Skeletal muscle tissue (tissue), 4 donors: Measurements from ENCODE around the gene MRAS. TPM values are rescaled to one million over a fixed set of nuclear protein-coding genes. Genes with fewer than 3 reads are reported as not detected.

Source experiments
- H3K27ac ChIP-seq: one replicate; pipeline ENCODE4 v1.7.0; 2013; ENCODE audit warnings: mild to moderate bottlenecking, low read depth, low read length, inconsistent platforms
- H3K27me3 ChIP-seq, 3 donors: one replicate each; pipeline ENCODE4 v1.7.0; 2013; ENCODE audit warnings: low read length in 3 of 3; ENCODE audit not compliant: control insufficient read depth in 3 of 3, insufficient read depth in 3 of 3
- H3K36me3 ChIP-seq, 3 donors: one replicate each; pipeline ENCODE4 v1.7.0; 2013; ENCODE audit warnings: low read length in 3 of 3; ENCODE audit not compliant: control insufficient read depth in 3 of 3, insufficient read depth in 3 of 3
- H3K4me1 ChIP-seq, 3 donors: one replicate each; pipeline ENCODE4 v1.7.0; 2013; ENCODE audit warnings: low read length in 3 of 3, mild to moderate bottlenecking in 3 of 3; ENCODE audit not compliant: control insufficient read depth in 3 of 3, insufficient read depth in 3 of 3
- H3K4me3 ChIP-seq, 3 donors: one replicate each; pipeline ENCODE4 v1.7.0; 2013; ENCODE audit warnings: low read length in 3 of 3
- H3K9ac ChIP-seq, 3 donors: one replicate each; pipeline ENCODE4 v1.7.0; 2013; ENCODE audit warnings: low read length in 3 of 3, mild to moderate bottlenecking in 3 of 3, moderate library complexity in 2 of 3, low read depth in 1 of 3
- H3K9me3 ChIP-seq, 3 donors: one replicate each; pipeline ENCODE4 v1.7.0; 2013; ENCODE audit warnings: low read length in 3 of 3; ENCODE audit not compliant: control insufficient read depth in 3 of 3
- total RNA-seq: library from RNA; depleted of rRNA; stranded (reverse); fragments of >200 nt; gene quantifications from one replicate; pipeline ENCODE4 v1.2.3, GENCODE V29; 2014
- donor health status: Osteomylitis.

MRAS gene
- total RNA-seq, 1 donor from 2014 or later, result 28.7 TPM

- Histone ChIP-seq H3K27me3 (no peaks in the 10 kb centered on the region), H3K9ac (no peak overlapping the region), H3K27ac (peak overlapping the region; percentile 11), H3K9me3 (no peaks in the 10 kb centered on the region), H3K4me3 (no peak overlapping the region), H3K36me3 (no peaks in the 10 kb centered on the region), H3K4me1 (peaks cover 72 to 96% (median 89%) of the 10 kb centered on the region in 3 donors)
Measured at GRCh38 chr3:138364356-138365252, 16.2 kb downstream of the MRAS start.

GRCh38 chr3:138365253-138365555 lies 16.8 kb downstream of the MRAS start:
- no peaks in the 10 kb centered on the region for H3K9me3 ChIP-seq
- no peak overlapping the region for H3K9ac ChIP-seq
- H3K27me3 ChIP-seq, result no peaks in the 10 kb centered on the region
- H3K4me3 ChIP-seq, result no peak overlapping the region
- H3K27ac ChIP-seq, result no peak overlapping the region
- no peaks in the 10 kb centered on the region for H3K36me3 ChIP-seq
- peaks cover 69 to 96% (median 85%) of the 10 kb centered on the region in 3 donors for H3K4me1 ChIP-seq

GRCh38 chr3:138366006-138366759 lies 17.8 kb downstream of the MRAS start:
- no peaks in the 10 kb centered on the region for H3K36me3 ChIP-seq
- H3K4me3 ChIP-seq, result no peak overlapping the region
- H3K9me3 ChIP-seq, result no peaks in the 10 kb centered on the region
- H3K27me3 ChIP-seq, result no peaks in the 10 kb centered on the region
- H3K9ac ChIP-seq, result no peak overlapping the region
- H3K4me1 ChIP-seq, result peaks cover 59 to 88% (median 77%) of the 10 kb centered on the region in 3 donors
- no peak overlapping the region for H3K27ac ChIP-seq

- Histone ChIP-seq H3K36me3 (no peaks in the 10 kb centered on the region), H3K4me1 (peaks cover 49 to 87% (median 69%) of the 10 kb centered on the region in 3 donors), H3K9me3 (no peaks in the 10 kb centered on the region), H3K4me3 (no peak overlapping the region), H3K9ac (peak overlapping the region in 1 of 3 donors; percentile 6), H3K27me3 (no peaks in the 10 kb centered on the region), H3K27ac (no peak overlapping the region)
Measured at GRCh38 chr3:138367326-138367850, 19.0 kb downstream of the MRAS start.

GRCh38 chr3:138367911-138368310 lies 19.5 kb downstream of the MRAS start:
- H3K9me3 ChIP-seq, result no peaks in the 10 kb centered on the region
- H3K4me1 ChIP-seq, result peaks cover 47 to 83% (median 65%) of the 10 kb centered on the region in 3 donors
- peak overlapping the region in 1 of 3 donors; percentile 25 for H3K9ac ChIP-seq
- H3K4me3 ChIP-seq, result no peak overlapping the region
- H3K27me3 ChIP-seq, result no peaks in the 10 kb centered on the region
- peaks cover 0 to under 1% (median 0%) of the 10 kb centered on the region in 3 donors for H3K36me3 ChIP-seq
- H3K27ac ChIP-seq, result no peak overlapping the region

GRCh38 chr3:138369151-138369900 lies 20.9 kb downstream of the MRAS start:
- H3K36me3 ChIP-seq, result peaks cover 0 to 6% (median under 1%) of the 10 kb centered on the region in 3 donors
- no peaks in the 10 kb centered on the region for H3K9me3 ChIP-seq
- H3K4me3 ChIP-seq, result no peak overlapping the region
- no peaks in the 10 kb centered on the region for H3K27me3 ChIP-seq
- H3K9ac ChIP-seq, result peak overlapping the region in 2 of 3 donors; percentile 7 to 25
- H3K27ac ChIP-seq, result no peak overlapping the region
- H3K4me1 ChIP-seq, result peaks cover 42 to 71% (median 57%) of the 10 kb centered on the region in 3 donors

GRCh38 chr3:138370321-138370720 lies 21.9 kb downstream of the MRAS start:
- Histone ChIP-seq H3K4me3 (no peak overlapping the region), H3K9ac (no peak overlapping the region), H3K4me1 (peaks cover 34 to 68% (median 49%) of the 10 kb centered on the region in 3 donors), H3K27ac (no peak overlapping the region), H3K36me3 (peaks cover 0 to 6% (median 6%) of the 10 kb centered on the region in 3 donors), H3K27me3 (no peaks in the 10 kb centered on the region), H3K9me3 (no peaks in the 10 kb centered on the region)

- Histone ChIP-seq H3K27me3 (no peaks in the 10 kb centered on the region), H3K4me3 (no peak overlapping the region), H3K27ac (peak overlapping the region; percentile 29), H3K36me3 (peaks cover 0 to 6% (median 6%) of the 10 kb centered on the region in 3 donors), H3K4me1 (peaks cover 31 to 59% (median 46%) of the 10 kb centered on the region in 3 donors), H3K9me3 (no peaks in the 10 kb centered on the region), H3K9ac (peak overlapping the region in 1 of 3 donors; percentile 16)
Measured at GRCh38 chr3:138371070-138371965, 22.9 kb downstream of the MRAS start.
